SU-DHL-6 (cell line): ENCODE measurements around the gene ELL2.

ENCODE experiments used
- CTCF ChIP-seq: fragments of 200-600 bp; sonication (generic); IDR thresholded peaks from one replicate; pipeline ENCODE4 v1.5.1; 2017; ENCODE audit warnings: antibody characterized with exemption, mild to moderate bottlenecking, low read length, moderate library complexity; ENCODE audit not compliant: insufficient read depth, poor library complexity, severe bottlenecking
- EZH2phosphoT487 ChIP-seq: fragments of 200-600 bp; sonication (generic), shearing (Covaris generic); conservative IDR thresholded peaks from 2 replicates; pipeline ENCODE4 v1.6.1; 2018; ENCODE audit warnings: mild to moderate bottlenecking, antibody characterized with exemption, low read length, moderate library complexity, mixed read lengths

- TF ChIP-seq CTCF (no peak), EZH2phosphoT487 (no peak)
Measured at GRCh38 chr5:95963650-95964410, 2.2 kb upstream of the ELL2 start.
